ENCODE results near the gene KCNK6. TPM values are rescaled to one million over a fixed set of nuclear protein-coding genes. Genes with fewer than 3 reads are reported as not detected.

Gene KCNK6
- total and polyA plus RNA-seq, 2 donors (not counting 1 experiment from before 2014, with no cell fraction given), result 3.4 to 3.7 TPM

DNA sequence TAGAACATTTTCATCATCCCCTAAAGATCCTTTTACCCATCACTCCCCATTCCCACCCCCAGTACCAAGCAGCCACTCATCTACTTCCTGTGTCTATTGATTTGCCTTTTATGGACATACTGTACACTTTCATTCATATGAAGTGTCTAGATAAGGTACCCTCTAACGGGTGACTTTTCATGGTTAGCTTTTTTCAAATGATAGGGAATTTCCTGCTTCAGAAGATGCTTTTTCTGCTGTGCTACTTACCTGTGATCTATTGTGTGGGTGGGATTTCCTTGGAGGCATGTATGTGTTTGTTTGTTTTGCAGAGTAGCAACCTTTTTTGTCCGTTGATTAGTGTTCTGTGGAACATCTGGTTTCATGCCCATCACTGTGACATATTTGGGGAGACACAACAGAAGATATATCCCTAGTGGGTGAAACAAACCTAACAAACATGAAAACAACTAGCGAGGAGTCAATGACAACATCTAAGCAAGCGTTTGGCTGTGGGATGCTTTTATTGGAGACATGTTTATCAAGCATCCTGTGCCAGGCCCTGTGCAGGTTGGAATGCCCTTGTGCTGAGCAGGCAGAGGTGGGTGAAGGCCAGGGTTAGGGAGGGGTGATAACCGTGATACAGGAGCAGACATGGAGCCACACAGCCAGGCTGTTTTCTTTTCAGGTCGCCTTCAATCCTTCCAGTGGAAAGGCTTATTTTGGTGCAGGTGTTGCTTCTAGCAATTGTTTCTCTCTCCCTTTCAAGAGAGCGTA is 37.7 kb upstream of the KCNK6 start:
- no peak for ATAC-seq (ENCODE audit: low read depth)
- ChIA-PET CTCF (no interaction called here), POLR2A (no interaction called here)
- DNase-seq, result no peak
- Histone ChIP-seq H3K27me3 (replicated peaks in 1 of 4; ENCODE audit: control extremely low read depth in 1 of 4, control insufficient read depth in 3 of 4, insufficient read depth in 4 of 4, low read length in 3 of 4) (no peaks in the 10 kb centered on the region), H3K36me3 (replicated peaks in 1 of 2; ENCODE audit: control extremely low read depth in 1 of 2, control insufficient read depth in 1 of 2, extremely low read depth in 1 of 2, insufficient read depth in 2 of 2, low read length in 1 of 2) (peaks cover 6% of the 10 kb centered on the region in 2 experiments), H2AFZ (ENCODE audit: insufficient read depth, low read depth, low read length, poor library complexity, severe bottlenecking) (no peak overlapping the region), H4K20me1 (ENCODE audit: control insufficient read depth, insufficient read depth, low read length, poor library complexity, severe bottlenecking) (peaks cover 11% of the 10 kb centered on the region), H3K79me2 (ENCODE audit: control insufficient read depth, insufficient read depth, low read length) (peaks cover 17% of the 10 kb centered on the region), H3K9ac (ENCODE audit: low read length) (no peak overlapping the region), H3K4me2 (replicated peaks; ENCODE audit: low read depth, low read length, poor library complexity, severe bottlenecking) (no peak overlapping the region), H3K4me1 (ENCODE audit: control insufficient read depth in 2 of 2, insufficient read depth in 2 of 2, low read length in 2 of 2) (peaks cover 10 to 15% of the 10 kb centered on the region in 2 donors), H3K27ac (ENCODE audit: low read length in 2 of 2) (no peak overlapping the region), H3K4me3 (ENCODE audit: control extremely low read depth in 1 of 5, extremely low read depth in 1 of 5, insufficient read depth in 1 of 5, low read depth in 2 of 5, low read length in 4 of 5) (no peak overlapping the region), H3K9me3 (ENCODE audit: control extremely low read depth in 1 of 3, control insufficient read depth in 2 of 3, insufficient read depth in 1 of 3, low read length in 2 of 3) (no peaks in the 10 kb centered on the region)
- no peak overlapping the region for H3K4me3 Mint-ChIP-seq
- TF ChIP-seq, protein P1, sequence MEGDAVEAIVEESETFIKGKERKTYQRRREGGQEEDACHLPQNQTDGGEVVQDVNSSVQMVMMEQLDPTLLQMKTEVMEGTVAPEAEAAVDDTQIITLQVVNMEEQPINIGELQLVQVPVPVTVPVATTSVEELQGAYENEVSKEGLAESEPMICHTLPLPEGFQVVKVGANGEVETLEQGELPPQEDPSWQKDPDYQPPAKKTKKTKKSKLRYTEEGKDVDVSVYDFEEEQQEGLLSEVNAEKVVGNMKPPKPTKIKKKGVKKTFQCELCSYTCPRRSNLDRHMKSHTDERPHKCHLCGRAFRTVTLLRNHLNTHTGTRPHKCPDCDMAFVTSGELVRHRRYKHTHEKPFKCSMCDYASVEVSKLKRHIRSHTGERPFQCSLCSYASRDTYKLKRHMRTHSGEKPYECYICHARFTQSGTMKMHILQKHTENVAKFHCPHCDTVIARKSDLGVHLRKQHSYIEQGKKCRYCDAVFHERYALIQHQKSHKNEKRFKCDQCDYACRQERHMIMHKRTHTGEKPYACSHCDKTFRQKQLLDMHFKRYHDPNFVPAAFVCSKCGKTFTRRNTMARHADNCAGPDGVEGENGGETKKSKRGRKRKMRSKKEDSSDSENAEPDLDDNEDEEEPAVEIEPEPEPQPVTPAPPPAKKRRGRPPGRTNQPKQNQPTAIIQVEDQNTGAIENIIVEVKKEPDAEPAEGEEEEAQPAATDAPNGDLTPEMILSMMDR (IDR thresholded peaks at IDR 0.05), result no peak
- no peak for TF ChIP-seq EZH2 (IDR thresholded peaks at IDR 0.05; ENCODE audit: borderline replicate concordance, insufficient read depth, low read depth, low read length, poor library complexity, severe bottlenecking)
- H3K4me1 Mint-ChIP-seq, result peaks cover 29% of the 10 kb centered on the region
- 93% methylated on average over 2 of the region's 7 CpGs for WGBS (ENCODE audit: insufficient coverage)
- H3K27me3 Mint-ChIP-seq, result no peaks in the 10 kb centered on the region
- peak overlapping the region; percentile 18 for H3K27ac Mint-ChIP-seq
- H3K9me3 Mint-ChIP-seq (ENCODE audit: insufficient read depth), result no peaks in the 10 kb centered on the region
- intact Hi-C loops (cut with micrococcal nuclease), result no loop called here

DNA sequence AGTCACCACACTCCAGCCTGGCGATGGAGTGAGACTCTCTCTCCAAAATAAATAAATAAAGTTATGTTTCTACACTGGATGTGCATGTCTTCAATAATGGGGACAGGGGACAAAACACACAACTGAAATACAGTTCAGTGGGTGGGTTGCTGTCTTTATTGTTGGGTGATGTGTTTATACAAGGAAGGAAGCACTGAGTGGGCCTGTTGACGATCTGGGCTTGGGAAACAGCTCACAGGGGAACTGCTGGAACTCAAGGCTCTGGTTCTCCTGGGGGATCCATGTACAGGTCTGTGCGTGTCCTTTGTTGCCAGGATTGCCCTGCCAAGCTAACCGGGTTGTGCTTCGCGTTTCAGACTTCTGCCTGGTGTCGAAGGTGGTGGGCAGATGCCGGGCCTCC is 36.4 kb upstream of the KCNK6 start:
- Histone ChIP-seq H3K9me3 (ENCODE audit: control extremely low read depth in 1 of 3, control insufficient read depth in 2 of 3, insufficient read depth in 1 of 3, low read length in 2 of 3) (no peaks in the 10 kb centered on the region), H4K20me1 (ENCODE audit: control insufficient read depth, insufficient read depth, low read length, poor library complexity, severe bottlenecking) (peaks cover 11% of the 10 kb centered on the region), H3K36me3 (replicated peaks in 1 of 2; ENCODE audit: control extremely low read depth in 1 of 2, control insufficient read depth in 1 of 2, extremely low read depth in 1 of 2, insufficient read depth in 2 of 2, low read length in 1 of 2) (peaks cover 6 to 11% of the 10 kb centered on the region in 2 experiments), H3K4me3 (ENCODE audit: control extremely low read depth in 1 of 5, extremely low read depth in 1 of 5, insufficient read depth in 1 of 5, low read depth in 2 of 5, low read length in 4 of 5) (no peak overlapping the region), H3K9ac (ENCODE audit: low read length) (no peak overlapping the region), H3K4me2 (replicated peaks; ENCODE audit: low read depth, low read length, poor library complexity, severe bottlenecking) (no peak overlapping the region), H2AFZ (ENCODE audit: insufficient read depth, low read depth, low read length, poor library complexity, severe bottlenecking) (no peak overlapping the region), H3K27me3 (replicated peaks in 1 of 4; ENCODE audit: control extremely low read depth in 1 of 4, control insufficient read depth in 3 of 4, insufficient read depth in 4 of 4, low read length in 3 of 4) (no peaks in the 10 kb centered on the region), H3K79me2 (ENCODE audit: control insufficient read depth, insufficient read depth, low read length) (peaks cover 9% of the 10 kb centered on the region), H3K4me1 (ENCODE audit: control insufficient read depth in 2 of 2, insufficient read depth in 2 of 2, low read length in 2 of 2) (peaks cover 10 to 15% of the 10 kb centered on the region in 2 donors), H3K27ac (ENCODE audit: low read length in 2 of 2) (no peak overlapping the region)
- Mint-ChIP-seq H3K4me1 (peaks cover 29% of the 10 kb centered on the region), H3K27ac (peak overlapping the region; percentile 67), H3K27me3 (no peaks in the 10 kb centered on the region), H3K4me3 (no peak overlapping the region), H3K9me3 (ENCODE audit: insufficient read depth) (no peaks in the 10 kb centered on the region)
- DNase-seq, result no peak
- ATAC-seq (ENCODE audit: low read depth), result no peak
- TF ChIP-seq EZH2 (IDR thresholded peaks at IDR 0.05; ENCODE audit: borderline replicate concordance, insufficient read depth, low read depth, low read length, poor library complexity, severe bottlenecking), result no peak
- TF ChIP-seq, protein P1 (IDR thresholded peaks at IDR 0.05), result no peak
- ChIA-PET POLR2A (no interaction called here), CTCF (no interaction called here)
- WGBS (ENCODE audit: insufficient coverage), result 95% methylated on average over 7 of the region's 8 CpGs
- intact Hi-C loops (cut with micrococcal nuclease), result no loop called here
